Neuronal stem cell (in vitro differentiated cells): ENCODE measurements around the gene JCAD.

Experiments
- DNase-seq: peaks from one replicate; pipeline ENCODE4 v3.0.0-alpha.2; 2013; ENCODE audit warnings: low spot score
- H2AFZ ChIP-seq: one replicate; pipeline ENCODE4 v1.6.1; 2013; ENCODE audit warnings: mild to moderate bottlenecking, low read length, inconsistent platforms
- H2AK5ac ChIP-seq: 2 replicates; pipeline ENCODE4 v1.6.1; 2013; ENCODE audit warnings: low read depth, mild to moderate bottlenecking, inconsistent platforms, low read length, moderate library complexity, mixed read lengths
- H2BK120ac ChIP-seq: 2 replicates; pipeline ENCODE4 v1.6.1; 2013; ENCODE audit warnings: low read depth, mild to moderate bottlenecking, inconsistent platforms, low read length, moderate library complexity, mixed read lengths
- H2BK12ac ChIP-seq: one replicate; pipeline ENCODE4 v1.6.1; 2013; ENCODE audit warnings: low read length, inconsistent platforms
- H2BK15ac ChIP-seq: 2 replicates; pipeline ENCODE4 v1.6.1; 2013; ENCODE audit warnings: mild to moderate bottlenecking, low read length, inconsistent platforms, mixed read lengths
- H2BK5ac ChIP-seq: one replicate; pipeline ENCODE4 v1.6.1; 2013; ENCODE audit warnings: inconsistent platforms, mild to moderate bottlenecking, low read length, moderate library complexity
- H3K14ac ChIP-seq: one replicate; pipeline ENCODE4 v1.6.1; 2013; ENCODE audit warnings: low read length, inconsistent platforms
- H3K18ac ChIP-seq: 2 replicates; pipeline ENCODE4 v1.6.1; 2013; ENCODE audit warnings: low read length, inconsistent platforms
- H3K23ac ChIP-seq: 2 replicates; pipeline ENCODE4 v1.6.1; 2013; ENCODE audit warnings: low read depth, mild to moderate bottlenecking, mixed read lengths, low read length, inconsistent platforms; ENCODE audit not compliant: poor library complexity
- H3K27ac ChIP-seq: replicated peaks from 3 replicates; pipeline ENCODE4 v1.5.1; 2013; ENCODE audit warnings: low read length, inconsistent platforms
- H3K27me3 ChIP-seq, 3 experiments: 2 replicates each; pipeline ENCODE4 v1.6.1; 2013; ENCODE audit warnings: low read length in 3 of 3, mild to moderate bottlenecking in 2 of 3, inconsistent platforms in 1 of 3, low read depth in 1 of 3, mixed read lengths in 1 of 3, moderate library complexity in 1 of 3; ENCODE audit not compliant: control insufficient read depth in 3 of 3, insufficient read depth in 3 of 3
- H3K36me3 ChIP-seq, 2 donors: replicated peaks in 1 of 2; 2 replicates each; pipeline ENCODE4 v1.6.1; 2013; ENCODE audit warnings: low read length in 2 of 2; ENCODE audit not compliant: control insufficient read depth in 2 of 2, insufficient read depth in 2 of 2
- H3K4ac ChIP-seq: 2 replicates; pipeline ENCODE4 v1.6.1; 2013; ENCODE audit warnings: inconsistent platforms, mild to moderate bottlenecking, low read length, moderate library complexity
- H3K4me1 ChIP-seq, 2 donors: 1 replicate in 1 of 2; 2 replicates in 1 of 2; pipeline ENCODE4 v1.6.1; 2013; ENCODE audit warnings: low read length in 2 of 2, low read depth in 1 of 2; ENCODE audit not compliant: control insufficient read depth in 2 of 2, insufficient read depth in 1 of 2
- H3K4me2 ChIP-seq: one replicate; pipeline ENCODE4 v1.6.1; 2013; ENCODE audit warnings: mild to moderate bottlenecking, low read length, inconsistent platforms; ENCODE audit not compliant: insufficient read depth, poor library complexity, severe bottlenecking
- H3K4me3 ChIP-seq, 2 donors: 2 replicates each; pipeline ENCODE4 v1.5.1; 2013; ENCODE audit warnings: low read length in 2 of 2, mild to moderate bottlenecking in 2 of 2, inconsistent platforms in 1 of 2, moderate library complexity in 1 of 2
- H3K79me1 ChIP-seq: one replicate; pipeline ENCODE4 v1.6.1; 2013; ENCODE audit warnings: low read depth, mild to moderate bottlenecking, inconsistent platforms, low read length, moderate library complexity
- H3K9ac ChIP-seq: one replicate; pipeline ENCODE4 v1.6.1; 2013; ENCODE audit warnings: mild to moderate bottlenecking, low read depth, low read length, inconsistent platforms; ENCODE audit not compliant: poor library complexity
- H3K9me3 ChIP-seq, 2 donors: replicated peaks in 1 of 2; 2 replicates each; pipeline versions ENCODE3 to v1.6.1; 2013; ENCODE audit warnings: low read length in 2 of 2, mild to moderate bottlenecking in 2 of 2, inconsistent platforms in 1 of 2, low read depth in 1 of 2, mixed read lengths in 1 of 2, moderate library complexity in 1 of 2; ENCODE audit not compliant: control insufficient read depth in 2 of 2, insufficient read depth in 1 of 2
- H4K8ac ChIP-seq: one replicate; pipeline ENCODE4 v1.6.1; 2013; ENCODE audit warnings: low read depth, mild to moderate bottlenecking, inconsistent platforms, low read length, moderate library complexity
- H4K91ac ChIP-seq: one replicate; pipeline ENCODE4 v1.6.1; 2013; ENCODE audit warnings: low read length, low read depth, mild to moderate bottlenecking, inconsistent platforms; ENCODE audit not compliant: poor library complexity
- WGBS, 2 donors: extraction: QIAGEN DNeasy Blood & Tissue Kit; methylation state at CpG; one replicate each; pipeline ENCODE4 v1.1.7; 2013; ENCODE audit warnings: missing lambda C conversion rate in 2 of 2, mixed read lengths in 1 of 2; ENCODE audit not compliant: insufficient read length in 2 of 2, insufficient replicate concordance in 1 of 2; ENCODE audit errors: extremely low coverage in 2 of 2; 5-methylcytosine and 5-hydroxymethylcytosine counted together

Gene JCAD

DNA sequence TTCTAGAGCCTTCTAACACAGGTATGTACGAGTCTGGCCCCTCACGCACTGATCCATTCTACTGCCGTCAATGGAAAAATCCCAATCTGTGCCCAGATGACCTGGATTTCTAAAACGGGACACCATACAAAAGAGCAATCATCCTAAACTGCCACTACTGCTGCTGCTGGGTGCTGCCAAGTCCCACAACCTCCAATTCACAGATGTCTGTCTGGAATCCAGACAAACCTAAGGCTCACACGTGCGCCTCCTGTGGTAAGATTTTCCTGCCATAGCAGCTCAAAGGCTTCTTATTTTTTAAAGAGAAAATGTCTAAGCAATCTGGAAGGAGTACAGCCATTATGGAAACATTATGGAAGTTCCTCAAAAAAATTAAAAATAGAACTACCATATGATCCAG is 40.9 kb downstream of the JCAD start:
- WGBS, 2 donors = no CpG with 5 or more reads among the region's 6 CpGs
- H3K4me1 ChIP-seq = peaks cover 4 to 7% of the 10 kb centered on the region in 2 donors
- no peak overlapping the region for H3K14ac ChIP-seq
- no peak overlapping the region for H2BK120ac ChIP-seq
- no peaks in the 10 kb centered on the region for H3K36me3 ChIP-seq
- no peak overlapping the region for H3K4ac ChIP-seq
- no peak overlapping the region for H3K18ac ChIP-seq
- no peak overlapping the region for H3K4me2 ChIP-seq
- no peak overlapping the region for H2BK12ac ChIP-seq
- no peak for DNase-seq
- no peak overlapping the region for H2AK5ac ChIP-seq
- H2BK15ac ChIP-seq = no peak overlapping the region
- H3K9ac ChIP-seq = no peak overlapping the region
- H4K91ac ChIP-seq = no peak overlapping the region
- H3K79me1 ChIP-seq = no peaks in the 10 kb centered on the region
- H3K27me3 ChIP-seq = no peaks in the 10 kb centered on the region
- H3K4me3 ChIP-seq = no peak overlapping the region
- H4K8ac ChIP-seq = no peak overlapping the region
- H2BK5ac ChIP-seq = no peak overlapping the region
- H3K23ac ChIP-seq = no peak overlapping the region
- no peak overlapping the region for H3K27ac ChIP-seq
- H2AFZ ChIP-seq = no peak overlapping the region
- H3K9me3 ChIP-seq = no peaks in the 10 kb centered on the region

DNA sequence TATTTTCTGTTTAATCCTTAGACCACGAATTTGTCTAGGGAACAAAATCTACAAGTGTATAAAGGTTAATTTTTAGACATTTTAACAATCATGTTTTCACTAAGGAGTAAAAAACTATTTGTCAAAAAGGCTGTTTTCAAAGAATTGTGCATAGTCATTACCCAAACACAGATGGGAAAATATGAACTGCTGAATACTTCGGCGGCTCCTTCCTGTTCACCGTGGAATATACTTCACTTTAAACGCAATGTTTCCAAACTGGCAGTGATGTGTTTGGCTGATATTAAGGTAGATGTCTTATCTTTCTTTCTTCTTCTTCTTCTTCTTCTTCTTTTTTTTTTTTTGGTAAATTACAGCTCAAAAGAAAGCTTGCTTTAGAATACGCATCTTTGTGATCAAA is 41.4 kb downstream of the JCAD start:
- Histone ChIP-seq H3K4me2 (no peak overlapping the region), H3K9ac (no peak overlapping the region), H2BK12ac (no peak overlapping the region), H3K36me3 (no peaks in the 10 kb centered on the region), H3K27me3 (no peaks in the 10 kb centered on the region), H3K14ac (no peak overlapping the region), H4K91ac (no peak overlapping the region), H2BK5ac (no peak overlapping the region), H4K8ac (no peak overlapping the region), H2AK5ac (no peak overlapping the region), H3K79me1 (no peaks in the 10 kb centered on the region), H3K23ac (no peak overlapping the region), H3K4ac (no peak overlapping the region), H2BK15ac (no peak overlapping the region), H3K27ac (no peak overlapping the region), H3K4me3 (no peak overlapping the region), H2AFZ (no peak overlapping the region), H2BK120ac (no peak overlapping the region), H3K4me1 (peaks cover 5 to 8% of the 10 kb centered on the region in 2 donors), H3K18ac (no peak overlapping the region), H3K9me3 (no peaks in the 10 kb centered on the region)
- WGBS, 2 donors = no CpG with 5 or more reads among the region's 6 CpGs
- DNase-seq = no peak

DNA sequence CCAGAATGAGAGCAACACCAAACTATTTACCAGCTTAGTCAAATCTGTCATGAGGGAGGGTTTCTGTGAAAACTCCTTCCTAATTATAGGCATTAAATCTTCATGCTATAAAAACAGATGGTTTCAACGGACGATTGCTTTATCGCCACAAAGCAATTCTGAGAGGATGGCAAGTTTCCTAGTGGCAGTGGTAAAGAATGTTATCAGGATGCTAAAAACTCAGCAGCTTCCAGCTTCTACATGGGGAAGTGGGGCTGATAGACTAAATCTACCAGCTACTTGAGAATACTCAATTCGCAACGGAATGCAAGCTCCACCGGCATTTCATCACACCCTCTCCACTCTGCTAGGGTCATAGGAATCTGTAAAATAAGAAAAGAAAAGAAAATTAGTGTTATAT is 41.8 kb downstream of the JCAD start:
- H3K9me3 ChIP-seq = no peaks in the 10 kb centered on the region
- no peak overlapping the region for H2AFZ ChIP-seq
- H3K27ac ChIP-seq = no peak overlapping the region
- H3K14ac ChIP-seq = no peak overlapping the region
- H3K18ac ChIP-seq = no peak overlapping the region
- no peak overlapping the region for H3K4ac ChIP-seq
- no peak overlapping the region for H2BK15ac ChIP-seq
- no peak overlapping the region for H3K23ac ChIP-seq
- H3K79me1 ChIP-seq = no peaks in the 10 kb centered on the region
- H3K27me3 ChIP-seq = no peaks in the 10 kb centered on the region
- no peak overlapping the region for H2BK5ac ChIP-seq
- no peak overlapping the region for H3K4me3 ChIP-seq
- no peak overlapping the region for H4K91ac ChIP-seq
- WGBS, 2 donors = no CpG with 5 or more reads among the region's 6 CpGs
- no peak overlapping the region for H2BK120ac ChIP-seq
- no peaks in the 10 kb centered on the region for H3K36me3 ChIP-seq
- no peak overlapping the region for H3K4me2 ChIP-seq
- H4K8ac ChIP-seq = no peak overlapping the region
- H2AK5ac ChIP-seq = no peak overlapping the region
- H3K9ac ChIP-seq = no peak overlapping the region
- H2BK12ac ChIP-seq = no peak overlapping the region
- peaks cover 5 to 8% of the 10 kb centered on the region in 2 donors for H3K4me1 ChIP-seq
- no peak for DNase-seq

DNA sequence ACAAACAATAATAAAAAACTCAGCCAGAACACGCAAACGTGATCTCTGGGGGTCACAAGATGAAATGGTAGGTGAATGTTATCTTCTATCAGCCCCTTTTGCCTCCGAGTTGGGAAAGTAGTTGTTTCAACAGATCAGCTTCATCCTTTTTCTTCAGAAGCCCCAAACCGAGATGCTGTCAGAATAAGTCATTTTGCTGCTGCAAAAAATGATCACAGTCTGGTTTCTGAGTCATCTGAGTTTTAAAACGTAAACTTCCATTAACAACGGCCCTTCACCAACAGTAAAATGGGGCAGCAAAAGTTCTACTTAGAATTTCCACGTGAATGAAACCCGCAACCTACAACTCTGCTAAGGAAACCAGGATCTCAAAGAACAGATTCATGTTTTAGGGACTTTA is 44.9 kb downstream of the JCAD start:
- Histone ChIP-seq H2AK5ac (no peak overlapping the region), H3K9me3 (no peaks in the 10 kb centered on the region), H3K27ac (no peak overlapping the region), H3K36me3 (no peaks in the 10 kb centered on the region), H4K91ac (no peak overlapping the region), H4K8ac (no peak overlapping the region), H3K14ac (no peak overlapping the region), H2BK120ac (no peak overlapping the region), H2BK12ac (no peak overlapping the region), H2BK5ac (no peak overlapping the region), H3K4me3 (no peak overlapping the region), H3K4ac (no peak overlapping the region), H2BK15ac (no peak overlapping the region), H3K9ac (no peak overlapping the region), H3K18ac (no peak overlapping the region), H3K4me1 (peaks cover 5 to 8% of the 10 kb centered on the region in 2 donors), H2AFZ (no peak overlapping the region), H3K4me2 (no peak overlapping the region), H3K23ac (no peak overlapping the region), H3K79me1 (no peaks in the 10 kb centered on the region), H3K27me3 (no peaks in the 10 kb centered on the region)
- DNase-seq = no peak
- no CpG with 5 or more reads among the region's 8 CpGs for WGBS, 2 donors
